GM21423 (cell line): ENCODE results near the gene FBXL14.

Source experiments
- ATAC-seq: cut with Tn5 transposase; IDR thresholded peaks from one replicate; pipeline ENCODE4 v1.9.1; 2021; ENCODE audit warnings: mild to moderate bottlenecking, moderate library complexity; ENCODE audit not compliant: unreplicated experiment

Gene FBXL14

GRCh38 chr12:1540690-1541089, 53.7 kb downstream of the FBXL14 start:
- ATAC-seq: no peak

- ATAC-seq: no peak
Measured at GRCh38 chr12:1539135-1539534, 55.2 kb downstream of the FBXL14 start.

GRCh38 chr12:1536817-1537216, 57.6 kb downstream of the FBXL14 start:
- ATAC-seq: no peak

- peak; percentile 31 for ATAC-seq
Measured at GRCh38 chr12:1534748-1535147, 59.6 kb downstream of the FBXL14 start.

- ATAC-seq: peak; percentile 58
Measured at GRCh38 chr12:1533602-1534304, 60.6 kb downstream of the FBXL14 start.

GRCh38 chr12:1533205-1533601, 61.2 kb downstream of the FBXL14 start:
- peak; percentile 12 for ATAC-seq

GRCh38 chr12:1532375-1533165, 61.8 kb downstream of the FBXL14 start:
- ATAC-seq: no peak

GRCh38 chr12:1531654-1532374, 62.6 kb downstream of the FBXL14 start:
- no peak for ATAC-seq

- ATAC-seq: no peak
Measured at GRCh38 chr12:1531153-1531653, 63.2 kb downstream of the FBXL14 start.

GRCh38 chr12:1530592-1531152, 63.7 kb downstream of the FBXL14 start:
- ATAC-seq: no peak

- no peak for ATAC-seq
Measured at GRCh38 chr12:1529862-1530591, 64.4 kb downstream of the FBXL14 start.

GRCh38 chr12:1529228-1529861, 65.0 kb downstream of the FBXL14 start:
- ATAC-seq: no peak

- no peak for ATAC-seq
Measured at GRCh38 chr12:1528791-1529190, 65.6 kb downstream of the FBXL14 start.

GRCh38 chr12:1527789-1528188, 66.6 kb downstream of the FBXL14 start:
- ATAC-seq: no peak

GRCh38 chr12:1525858-1526257, 68.5 kb downstream of the FBXL14 start:
- no peak for ATAC-seq

GRCh38 chr12:1523558-1524050, 70.8 kb downstream of the FBXL14 start:
- no peak for ATAC-seq

- no peak for ATAC-seq
Measured at GRCh38 chr12:1523046-1523445, 71.3 kb downstream of the FBXL14 start.

GRCh38 chr12:1519642-1520041, 74.7 kb downstream of the FBXL14 start:
- ATAC-seq: no peak

GRCh38 chr12:1518591-1519516, 75.5 kb downstream of the FBXL14 start:
- no peak for ATAC-seq
